Measurements from ENCODE around the gene MIOS. TPM values are rescaled to one million over a fixed set of nuclear protein-coding genes. Genes with fewer than 3 reads are reported as not detected.

The MIOS gene
- total and polyA plus RNA-seq, 9 of the 15 experiments (the other 6 are each of a cell fraction or from before 2014, with no cell fraction given) = 7.8 to 47.8 (median 30.6) TPM

- Histone ChIP-seq H3K27ac (ENCODE audit: extremely low read depth, low read depth, low read length) (no peak overlapping the region), H3K79me2 (ENCODE audit: control insufficient read depth, insufficient read depth, low read length) (0 out of 3 replicates have a peak, but pooled peaks cover 3% of the 10 kb centered on the region), H3K9me1 (ENCODE audit: control insufficient read depth, insufficient read depth, low read length) (no peaks in the 10 kb centered on the region), H3K27me3 (ENCODE audit: control insufficient read depth in 2 of 2, insufficient read depth in 2 of 2, low read length in 2 of 2) (no peaks in the 10 kb centered on the region), H4K20me1 (replicated peaks; ENCODE audit: control insufficient read depth, insufficient read depth, low read length) (no peaks in the 10 kb centered on the region), H3K4me2 (ENCODE audit: insufficient read depth, low read length) (no peak overlapping the region), H2AFZ (ENCODE audit: low read depth, low read length) (no peak overlapping the region), H3K4me1 (replicated peaks in 1 of 2; ENCODE audit: control insufficient read depth in 2 of 2, insufficient read depth in 2 of 2, low read length in 2 of 2) (no peaks in the 10 kb centered on the region; a peak in 1 of 5 replicates), H3K36me3 (ENCODE audit: control insufficient read depth, insufficient read depth, low read length) (peaks cover 21% of the 10 kb centered on the region; the same call in 2 of the 3 replicates), H3K4me3 (no peak overlapping the region), H3K9ac (ENCODE audit: insufficient read depth in 1 of 2, low read depth in 2 of 2, low read length in 2 of 2) (no peak overlapping the region), H3K9me3 (replicated peaks; ENCODE audit: control insufficient read depth, insufficient read depth, low read depth, low read length) (no peaks in the 10 kb centered on the region; the same call in 1 of the 2 replicates)
- no peak for DNase-seq (ENCODE audit: extremely low read depth in 1 of 4, low spot score in 3 of 4)
- intact Hi-C loops (cut with micrococcal nuclease) = no loop called here
- FAIRE-seq = no peak
- no peak for TF ChIP-seq XRCC5 (IDR thresholded peaks at IDR 0.05; ENCODE audit: low read depth, low read length)
- TF ChIP-seq NKRF (IDR thresholded peaks at IDR 0.05; ENCODE audit: borderline replicate concordance) = no peak
- TF ChIP-seq SMARCA4 (IDR thresholded peaks at IDR 0.05) = no peak
- no peak for TF ChIP-seq E2F1 (CRISPR knock-in tag; IDR thresholded peaks at IDR 0.05)
- no peak for TF ChIP-seq ZNF316 (IDR thresholded peaks at IDR 0.05)
- TF ChIP-seq MBD2 (IDR thresholded peaks at IDR 0.05; ENCODE audit: borderline replicate concordance, low read depth) = no peak
- TF ChIP-seq FOXK1 (CRISPR knock-in tag; IDR thresholded peaks at IDR 0.05; ENCODE audit: borderline replicate concordance) = no peak
- TF ChIP-seq TSC22D4 (tag; IDR thresholded peaks at IDR 0.05) = no peak
- TF ChIP-seq MYBL2 (IDR thresholded peaks at IDR 0.05; ENCODE audit: low read depth) = peak; percentile 47; the same call in 1 of the 2 replicates
- no peak for TF ChIP-seq MYBL2 (CRISPR knock-in tag; IDR thresholded peaks at IDR 0.05; ENCODE audit: borderline replicate concordance)
- TF ChIP-seq CBX1 (IDR thresholded peaks at IDR 0.05; ENCODE audit: low read depth) = no peak
- 0 out of 2 replicates have a peak, but pooled peaks have one; percentile 15 for TF ChIP-seq GATA2 (CRISPR knock-in tag; IDR thresholded peaks at IDR 0.05)
- in situ Hi-C loops (cut with MboI) = no loop called here
- CTCF ChIA-PET (ENCODE audit: low intra/inter-chr PET ratio) = no interaction called here
- peak; percentile 41; the same call in 1 of the 3 replicates for ATAC-seq
- WGBS (ENCODE audit: insufficient coverage, low coverage, missing lambda C conversion rate) = 50% methylated on average over 1 of the region's 1 CpG
- BruUV-seq (replicated peaks) = no TSS peak
- POLR2A ChIA-PET = no interaction called here
These were observed 18.0 kb downstream of the MIOS start for GRCh38 chr7:7584653-7585052.

Data from K562 (cell line).